HG02642 (cell line): ENCODE results near the gene METTL9.

Experiments
- ATAC-seq: cut with Tn5 transposase; IDR thresholded peaks from one replicate; pipeline ENCODE4 v1.9.1; 2021; ENCODE audit warnings: mild to moderate bottlenecking; ENCODE audit not compliant: unreplicated experiment, poor library complexity

METTL9 gene

GRCh38 chr16:21702276-21702675, 102.9 kb downstream of the METTL9 start:
- ATAC-seq: no peak

- ATAC-seq: no peak
These were observed 103.8 kb downstream of the METTL9 start for GRCh38 chr16:21703156-21703555.

- no peak for ATAC-seq
These were observed 104.3 kb downstream of the METTL9 start for GRCh38 chr16:21703589-21704174.

- ATAC-seq: no peak
These were observed 104.9 kb downstream of the METTL9 start for GRCh38 chr16:21704266-21704665.

GRCh38 chr16:21704733-21705132, 105.4 kb downstream of the METTL9 start:
- no peak for ATAC-seq
